ENCODE data around the gene SFRP5.

Gene SFRP5

DNA sequence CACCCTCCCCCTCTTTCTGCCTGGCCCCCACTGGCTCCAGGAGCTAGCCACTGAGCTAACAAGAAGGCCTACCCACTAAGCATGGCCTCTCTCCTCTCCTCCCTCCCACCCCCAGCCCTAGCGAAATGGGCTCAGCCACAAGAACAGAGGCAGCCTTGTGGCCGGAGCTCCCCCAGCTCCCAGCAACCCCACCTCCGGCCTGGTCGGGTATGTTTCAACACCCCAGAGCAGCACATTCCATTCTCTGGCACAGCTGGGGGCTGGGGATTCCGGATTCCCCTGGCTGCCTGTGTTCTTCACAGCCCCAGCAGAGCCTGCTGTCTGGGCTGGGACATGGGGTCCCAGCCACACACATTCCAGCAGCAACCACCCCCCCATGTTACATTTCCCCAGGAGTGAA is 9.0 kb downstream of the SFRP5 start:
- DNase-seq (ENCODE audit: extremely low read depth, insufficient read length): no peak
- Histone ChIP-seq H3K27me3 (replicated peaks; ENCODE audit: control insufficient read depth, insufficient read depth, low read length) (no peaks in the 10 kb centered on the region), H3K4me3 (replicated peaks; ENCODE audit: low read depth, low read length) (no peak overlapping the region), H3K36me3 (ENCODE audit: control insufficient read depth, insufficient read depth, low read length) (peaks cover 26% of the 10 kb centered on the region)
- TF ChIP-seq, protein P1, sequence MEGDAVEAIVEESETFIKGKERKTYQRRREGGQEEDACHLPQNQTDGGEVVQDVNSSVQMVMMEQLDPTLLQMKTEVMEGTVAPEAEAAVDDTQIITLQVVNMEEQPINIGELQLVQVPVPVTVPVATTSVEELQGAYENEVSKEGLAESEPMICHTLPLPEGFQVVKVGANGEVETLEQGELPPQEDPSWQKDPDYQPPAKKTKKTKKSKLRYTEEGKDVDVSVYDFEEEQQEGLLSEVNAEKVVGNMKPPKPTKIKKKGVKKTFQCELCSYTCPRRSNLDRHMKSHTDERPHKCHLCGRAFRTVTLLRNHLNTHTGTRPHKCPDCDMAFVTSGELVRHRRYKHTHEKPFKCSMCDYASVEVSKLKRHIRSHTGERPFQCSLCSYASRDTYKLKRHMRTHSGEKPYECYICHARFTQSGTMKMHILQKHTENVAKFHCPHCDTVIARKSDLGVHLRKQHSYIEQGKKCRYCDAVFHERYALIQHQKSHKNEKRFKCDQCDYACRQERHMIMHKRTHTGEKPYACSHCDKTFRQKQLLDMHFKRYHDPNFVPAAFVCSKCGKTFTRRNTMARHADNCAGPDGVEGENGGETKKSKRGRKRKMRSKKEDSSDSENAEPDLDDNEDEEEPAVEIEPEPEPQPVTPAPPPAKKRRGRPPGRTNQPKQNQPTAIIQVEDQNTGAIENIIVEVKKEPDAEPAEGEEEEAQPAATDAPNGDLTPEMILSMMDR (IDR thresholded peaks at IDR 0.05; ENCODE audit: insufficient read depth, low read length, poor library complexity, severe bottlenecking): no peak

DNA sequence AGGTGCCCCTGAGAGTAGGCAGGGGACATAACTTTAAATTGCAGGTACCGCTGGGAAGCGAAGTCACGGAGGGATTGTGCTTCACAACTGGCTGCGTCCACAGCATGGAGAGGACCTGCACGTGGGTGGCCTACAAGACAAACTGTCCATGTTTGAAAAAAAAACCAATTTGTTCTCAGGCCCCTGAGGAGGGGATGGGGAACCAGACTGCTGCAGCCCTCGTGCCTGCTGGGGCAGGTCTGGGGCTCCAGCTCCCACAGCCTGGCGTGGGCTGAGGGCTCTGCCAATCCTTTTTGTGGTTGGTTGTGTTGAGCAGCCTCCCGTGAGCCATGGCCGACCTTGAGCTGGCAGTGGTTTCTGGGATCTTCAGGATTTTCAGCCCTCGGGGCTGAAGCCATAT is 9.7 kb downstream of the SFRP5 start:
- TF ChIP-seq, protein P1 (IDR thresholded peaks at IDR 0.05; ENCODE audit: insufficient read depth, low read length, poor library complexity, severe bottlenecking): no peak
- no peak for DNase-seq (ENCODE audit: extremely low read depth, insufficient read length)
- H3K36me3 ChIP-seq (ENCODE audit: control insufficient read depth, insufficient read depth, low read length): peaks cover 32% of the 10 kb centered on the region
- H3K27me3 ChIP-seq (replicated peaks; ENCODE audit: control insufficient read depth, insufficient read depth, low read length): no peaks in the 10 kb centered on the region
- no peak overlapping the region for H3K4me3 ChIP-seq (replicated peaks; ENCODE audit: low read depth, low read length)

DNA sequence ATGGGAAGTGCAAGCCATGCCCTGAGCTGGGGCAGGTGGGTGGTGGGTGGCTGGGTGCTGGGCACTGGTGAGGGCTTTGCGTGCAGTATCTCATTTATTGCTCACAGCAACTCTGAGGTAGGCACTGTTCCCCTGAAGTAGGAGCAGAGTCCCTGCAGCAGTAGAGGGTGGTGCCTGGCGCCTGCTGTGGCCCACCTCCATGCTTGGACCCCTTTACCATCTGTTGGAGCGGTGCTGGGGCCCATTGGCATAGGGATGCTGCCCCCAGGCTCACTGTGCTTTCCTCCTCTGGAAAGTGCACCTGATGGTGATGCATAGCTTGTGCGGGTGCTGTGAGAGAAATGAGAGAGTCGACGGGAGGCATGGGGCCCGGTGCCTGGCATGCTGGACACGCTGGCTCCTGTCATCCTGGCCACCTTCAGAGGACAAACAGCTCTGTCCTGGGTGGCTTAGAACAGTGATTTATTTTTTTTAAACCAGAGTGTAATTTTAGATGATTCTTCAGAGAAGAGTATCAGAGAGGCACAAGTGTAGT is 10.4 kb downstream of the SFRP5 start:
- TF ChIP-seq, protein P1 (IDR thresholded peaks at IDR 0.05; ENCODE audit: insufficient read depth, low read length, poor library complexity, severe bottlenecking): no peak
- Histone ChIP-seq H3K27me3 (replicated peaks; ENCODE audit: control insufficient read depth, insufficient read depth, low read length) (no peaks in the 10 kb centered on the region), H3K4me3 (replicated peaks; ENCODE audit: low read depth, low read length) (no peak overlapping the region), H3K36me3 (ENCODE audit: control insufficient read depth, insufficient read depth, low read length) (peaks cover 37% of the 10 kb centered on the region)
- no peak for DNase-seq (ENCODE audit: extremely low read depth, insufficient read length)

DNA sequence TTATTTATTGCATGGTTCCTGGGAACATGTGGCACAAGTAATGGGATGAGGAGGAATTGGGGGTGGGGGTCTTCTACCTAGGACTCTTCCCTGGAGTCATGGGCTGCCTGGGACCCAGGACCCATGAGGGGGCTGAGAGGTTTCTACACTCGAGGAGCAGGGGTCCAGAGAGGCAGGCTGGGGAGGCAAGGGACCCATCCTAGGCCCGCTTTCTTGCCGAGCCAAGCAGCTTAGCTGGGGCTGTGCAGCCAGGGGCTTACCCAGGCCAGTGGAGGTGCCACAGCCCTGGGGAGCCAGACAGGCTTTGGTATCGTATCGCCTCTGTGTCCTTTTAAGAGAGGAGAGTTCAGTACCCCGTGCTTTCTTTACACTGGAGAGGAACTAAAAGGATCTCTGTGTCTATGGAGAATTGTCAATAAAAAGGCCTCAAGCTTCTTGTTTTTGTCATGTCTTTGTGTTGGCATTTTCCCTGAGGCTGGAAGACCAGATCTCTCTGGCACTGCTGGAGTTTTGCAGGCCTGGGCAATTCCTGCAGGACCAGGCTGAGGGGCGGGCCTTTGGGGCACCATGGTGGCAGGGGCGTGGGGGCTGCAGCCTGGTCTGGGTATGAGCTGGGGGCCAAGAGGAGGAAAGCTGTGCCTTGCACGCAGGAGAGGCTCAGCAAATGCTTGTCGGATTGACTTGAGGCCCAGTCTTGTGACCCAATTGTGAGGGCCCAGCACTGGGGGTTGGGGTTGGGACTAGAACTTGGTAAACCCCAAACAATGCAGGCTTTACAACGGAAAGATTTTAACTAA is 11.1 kb downstream of the SFRP5 start:
- peaks cover 44% of the 10 kb centered on the region for H3K36me3 ChIP-seq (ENCODE audit: control insufficient read depth, insufficient read depth, low read length)

DNA sequence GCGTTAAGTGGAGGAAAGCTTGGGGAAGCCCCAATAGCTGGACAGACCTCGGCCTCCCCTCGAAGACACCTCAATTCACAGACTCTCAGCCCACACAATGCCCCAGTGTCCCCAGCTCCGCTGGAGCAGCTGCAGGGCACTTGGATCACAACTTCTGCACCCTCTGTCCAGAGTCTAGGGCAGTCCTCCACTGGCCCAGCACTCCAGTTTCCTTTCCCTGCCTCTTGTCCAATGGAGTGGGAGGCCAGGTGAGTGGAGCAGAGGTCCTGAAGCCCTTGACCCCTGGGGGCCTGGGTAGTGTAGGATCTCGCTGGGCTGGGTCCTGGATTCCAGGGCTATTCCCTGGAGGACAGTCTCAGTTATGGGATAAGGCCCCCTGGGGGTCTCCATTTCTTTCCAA is 11.9 kb downstream of the SFRP5 start:
- Histone ChIP-seq H3K4me3 (replicated peaks; ENCODE audit: low read depth, low read length) (no peak overlapping the region), H3K27me3 (replicated peaks; ENCODE audit: control insufficient read depth, insufficient read depth, low read length) (no peaks in the 10 kb centered on the region), H3K36me3 (ENCODE audit: control insufficient read depth, insufficient read depth, low read length) (peaks cover 46% of the 10 kb centered on the region)
- DNase-seq (ENCODE audit: extremely low read depth, insufficient read length): no peak
- TF ChIP-seq, protein P1 (IDR thresholded peaks at IDR 0.05; ENCODE audit: insufficient read depth, low read length, poor library complexity, severe bottlenecking): no peak

More for the DNA sequence above, 11.1 kb downstream of the SFRP5 start:
- TF ChIP-seq, protein P1 (IDR thresholded peaks at IDR 0.05; ENCODE audit: insufficient read depth, low read length, poor library complexity, severe bottlenecking): no peak
- Histone ChIP-seq H3K4me3 (replicated peaks; ENCODE audit: low read depth, low read length) (no peak overlapping the region), H3K27me3 (replicated peaks; ENCODE audit: control insufficient read depth, insufficient read depth, low read length) (no peaks in the 10 kb centered on the region)
- no peak for DNase-seq (ENCODE audit: extremely low read depth, insufficient read length)
